OCI-LY3 (cell line): ENCODE measurements around the gene SECISBP2.

Source experiments
- CTCF ChIP-seq: fragments of 200-600, 300-600 bp; sonication (generic); IDR thresholded peaks from 2 replicates; pipeline ENCODE4 v1.5.1; 2014; ENCODE audit warnings: antibody characterized with exemption, low read length, low read depth
- EZH2phosphoT487 ChIP-seq: fragments of 200-600 bp; shearing (Covaris generic); IDR thresholded peaks from 2 replicates; pipeline ENCODE4 v1.6.1; 2018; ENCODE audit warnings: antibody characterized with exemption, mixed run types, low read depth

GRCh38 chr9:89367281-89367680 is 49.0 kb downstream of the SECISBP2 start:
- TF ChIP-seq EZH2phosphoT487: no peak
- TF ChIP-seq CTCF: no peak
